Stimulated activated CD8-positive, alpha-beta memory T cell treated with anti-CD3 and anti-CD28 coated beads, Interleukin-12 subunit alpha, Interleukin-12 subunit beta, amount 100 ng/mL, for 1 hour (primary cell): ENCODE measurements around the gene NKAIN2.
A peak's percentile ranks its signal among the peaks of the same experiment; 100 is the strongest.

Experiments used
- DNase-seq: peaks from one replicate; pipeline ENCODE4 v3.0.0-alpha.2; 2020; ENCODE audit warnings: low read depth

Gene NKAIN2

GRCh38 chr6:123803504-123804013 is at the start of gene NKAIN2:
Gene NKAIN2, plus strand, starts transcription at chr6:123803865.
- no peak for DNase-seq

GRCh38 chr6:123759472-123759871 is 44.2 kb upstream of the NKAIN2 start:
- no peak for DNase-seq

GRCh38 chr6:123763904-123764303 is 39.8 kb upstream of the NKAIN2 start:
- DNase-seq, result no peak

- no peak for DNase-seq
These were observed 38.9 kb upstream of the NKAIN2 start for GRCh38 chr6:123764722-123765121.

GRCh38 chr6:123768921-123769320 is 34.7 kb upstream of the NKAIN2 start:
- DNase-seq, result no peak

- no peak for DNase-seq
These were observed 34.2 kb upstream of the NKAIN2 start for GRCh38 chr6:123769431-123769830.

- DNase-seq, result no peak
These were observed 33.3 kb upstream of the NKAIN2 start for GRCh38 chr6:123770247-123770949.

- no peak for DNase-seq
These were observed 32.5 kb upstream of the NKAIN2 start for GRCh38 chr6:123771126-123771525.

- DNase-seq, result no peak
These were observed 26.1 kb upstream of the NKAIN2 start for GRCh38 chr6:123777563-123777962.

DNA sequence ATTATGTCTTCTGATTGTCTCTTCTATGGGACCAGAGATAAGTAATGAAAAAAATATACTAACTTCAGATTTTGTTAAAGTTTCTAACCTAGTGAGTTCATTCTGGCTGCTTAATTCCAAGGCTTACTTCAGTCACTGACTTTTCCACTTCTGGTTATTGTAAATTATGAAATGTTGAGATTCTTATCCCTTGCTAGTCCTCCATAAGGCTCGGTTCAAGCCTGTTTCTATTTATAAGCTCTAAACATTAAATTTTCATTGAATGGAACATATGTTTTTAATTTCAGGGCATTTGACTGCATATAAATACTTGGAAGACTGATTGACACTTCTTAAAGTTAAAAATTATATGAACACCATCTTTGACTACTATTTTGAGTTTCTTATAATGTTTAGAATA is 23.6 kb upstream of the NKAIN2 start:
- no peak for DNase-seq

- no peak for DNase-seq
These were observed 19.3 kb upstream of the NKAIN2 start for GRCh38 chr6:123784330-123784729.

DNA sequence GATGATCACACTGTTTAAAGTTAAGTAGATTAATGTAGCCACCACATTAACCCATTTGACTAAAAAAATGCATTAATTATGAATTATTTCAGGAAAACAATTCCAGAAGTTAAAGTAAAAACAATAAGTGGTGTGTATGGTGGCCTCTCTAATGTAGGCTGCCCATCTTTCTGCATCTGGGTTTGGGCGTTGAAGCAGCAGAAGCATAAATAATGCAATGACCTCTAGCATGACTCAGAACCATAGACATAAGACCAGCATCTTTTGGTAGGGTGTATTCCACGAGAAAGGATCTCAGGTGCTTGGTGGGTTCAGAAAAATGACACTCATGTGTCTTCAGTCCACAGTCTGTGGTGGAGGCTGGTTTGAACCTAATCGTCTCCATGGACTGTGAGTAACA is 18.6 kb upstream of the NKAIN2 start:
- no peak for DNase-seq

DNA sequence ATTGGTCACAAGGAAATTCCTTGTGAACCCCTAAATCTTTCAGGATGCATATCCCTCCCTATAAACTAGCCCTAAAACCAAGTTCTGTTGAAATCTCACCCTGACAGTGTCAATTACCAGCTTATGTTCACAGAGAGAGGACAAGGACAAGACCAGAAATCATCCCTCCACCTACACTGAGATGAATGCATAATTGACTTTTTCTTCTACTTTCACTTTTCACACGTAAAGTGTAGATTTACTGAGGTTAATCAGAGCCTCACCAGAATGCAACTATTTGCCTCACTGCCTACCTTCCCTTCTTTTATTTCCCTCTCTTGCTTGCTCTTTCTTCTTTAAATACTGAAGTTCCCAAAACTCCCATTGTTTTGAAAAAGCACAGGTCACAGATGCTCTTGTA is 15.3 kb upstream of the NKAIN2 start:
- DNase-seq, result no peak

GRCh38 chr6:123794190-123794589 is 9.5 kb upstream of the NKAIN2 start:
- no peak for DNase-seq

DNA sequence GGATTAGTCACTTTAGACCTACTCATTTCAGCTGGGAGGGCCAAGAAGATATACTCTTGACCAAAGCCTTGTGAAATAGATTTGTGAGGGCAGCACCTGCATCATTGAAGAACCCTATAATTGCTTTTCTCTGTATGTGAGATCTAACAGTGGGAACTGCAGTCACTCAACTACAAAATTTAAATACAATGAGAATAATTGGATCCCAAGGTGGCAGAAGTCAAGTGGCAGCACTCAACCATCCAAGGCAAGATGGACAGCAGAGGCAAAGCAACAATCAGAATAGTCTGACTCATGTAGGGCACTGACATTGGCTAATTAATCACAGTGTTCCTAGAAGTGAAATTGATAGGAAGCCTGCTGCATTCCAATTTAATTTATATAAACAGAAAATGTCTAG is 8.9 kb upstream of the NKAIN2 start:
- no peak for DNase-seq

- DNase-seq, result no peak
These were observed 2.6 kb upstream of the NKAIN2 start for GRCh38 chr6:123801067-123801466.

- DNase-seq, result no peak
These were observed 1.3 kb upstream of the NKAIN2 start for GRCh38 chr6:123802351-123802696.

- DNase-seq, result peak; percentile 13
These were observed 765 bp upstream of the NKAIN2 start for GRCh38 chr6:123802697-123803503.

DNA sequence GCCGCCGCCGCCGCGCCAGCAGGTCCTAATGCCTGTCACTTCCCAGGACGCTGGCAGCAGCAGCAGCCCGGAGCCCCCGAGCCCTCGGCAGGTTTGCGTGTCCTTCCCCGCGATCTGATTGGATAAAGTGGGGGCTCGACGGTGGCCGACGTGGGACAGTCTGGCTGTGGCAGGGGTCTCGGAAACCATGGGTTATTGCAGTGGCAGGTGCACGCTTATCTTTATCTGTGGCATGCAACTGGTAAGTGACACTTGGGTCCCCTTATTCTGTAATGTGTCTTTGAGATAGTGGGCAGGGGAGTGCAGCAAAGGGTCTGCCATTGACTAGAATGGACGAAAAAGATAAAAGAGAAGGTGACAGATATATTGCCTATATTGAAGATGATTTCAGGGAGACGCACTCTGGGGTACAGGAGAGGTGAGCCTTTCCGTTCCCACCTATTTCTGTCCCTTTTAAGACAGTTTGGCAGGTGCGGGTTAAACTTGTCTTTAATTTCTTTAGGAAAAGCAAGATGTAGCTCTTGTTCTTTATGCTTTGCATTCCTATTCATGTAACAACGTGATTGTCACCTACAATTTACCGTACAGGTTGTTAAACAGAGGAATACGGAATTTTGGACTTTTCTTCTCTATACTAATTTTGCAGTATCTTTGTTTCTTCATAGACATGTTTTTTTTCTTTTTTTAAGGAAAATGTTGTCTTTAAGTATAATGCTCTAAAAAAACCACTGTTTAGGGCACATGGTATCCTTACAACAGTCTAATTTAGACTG is 535 bp downstream of the NKAIN2 start:
- no peak for DNase-seq

GRCh38 chr6:123804787-123805540 is 1.3 kb downstream of the NKAIN2 start:
- DNase-seq, result no peak

- DNase-seq, result no peak
These were observed 2.3 kb downstream of the NKAIN2 start for GRCh38 chr6:123805921-123806320.

GRCh38 chr6:123806561-123806960 is 2.9 kb downstream of the NKAIN2 start:
- DNase-seq, result no peak
